Calu3 (cell line): ENCODE data around the gene TCEA2. TPM values are rescaled to one million over a fixed set of nuclear protein-coding genes. Genes with fewer than 3 reads are reported as not detected.

Experiments
- BruUV-seq: library from RNA; stranded (reverse); fragments of 400-500 nt; replicated peaks from 2 replicates; lab custom pipeline; 2021; lab: Mats Ljungman, UMichigan
- CTCF ChIA-PET: fragments of 300-600 bp; sonication (Branson Sonifier 250); formaldehyde crosslinking; loops from one replicate; lab custom pipeline; 2022; ENCODE audit warnings: antibody characterized with exemption; lab: Charles Lee
- DNase-seq: peaks from one replicate; pipeline ENCODE4 v3.0.0; 2022
- H3K27ac Mint-ChIP-seq: one replicate; pipeline ENCODE4 v1.8.0; 2022; ENCODE audit warnings: mixed read lengths; ENCODE audit not compliant: unreplicated experiment
- H3K27me3 Mint-ChIP-seq: one replicate; pipeline ENCODE4 v1.8.0; 2022; ENCODE audit warnings: mixed read lengths; ENCODE audit not compliant: unreplicated experiment
- H3K36me3 Mint-ChIP-seq: one replicate; pipeline ENCODE4 v1.8.0; 2022; ENCODE audit warnings: mild to moderate bottlenecking, moderate library complexity, mixed read lengths; ENCODE audit not compliant: insufficient read depth, unreplicated experiment
- H3K4me1 Mint-ChIP-seq: one replicate; pipeline ENCODE4 v1.8.0; 2022; ENCODE audit warnings: mild to moderate bottlenecking, low read depth, mixed read lengths; ENCODE audit not compliant: unreplicated experiment
- H3K4me3 Mint-ChIP-seq: one replicate; pipeline ENCODE4 v1.8.0; 2022; ENCODE audit warnings: mild to moderate bottlenecking, low read depth, moderate library complexity, mixed read lengths; ENCODE audit not compliant: unreplicated experiment
- H3K9me3 Mint-ChIP-seq: one replicate; pipeline ENCODE4 v1.8.0; 2022; ENCODE audit warnings: low read depth, mixed read lengths; ENCODE audit not compliant: unreplicated experiment
- CTCF ChIP-seq: fragments of 200-600 bp; IDR thresholded peaks from one replicate; pipeline ENCODE4 v1.8.0; 2022; ENCODE audit warnings: antibody characterized with exemption; ENCODE audit not compliant: unreplicated experiment
- intact Hi-C: fragments of 100-400 bp; cut with micrococcal nuclease; formaldehyde crosslinking; loops from one replicate; pipeline ENCODE4 v1.10.0; 2022; ENCODE audit not compliant: unreplicated experiment
- total RNA-seq: library from RNA; stranded (reverse); gene quantifications from 2 replicates; pipeline ENCODE4 v1.2.3, GENCODE V29; 2022

Gene TCEA2
- total RNA-seq, 1 experiment from 2014 or later = 39.9 TPM

GRCh38 chr20:64110411-64111068 is 47.5 kb downstream of the TCEA2 start:
- CTCF ChIA-PET = interaction anchor here (0.6 kb wide), 1 partner anchor 504 kb away, joined by 5 read pairs; no protein-coding TSS in a partner anchor
- Mint-ChIP-seq H3K4me1 (no peaks in the 10 kb centered on the region), H3K27ac (no peak overlapping the region), H3K9me3 (no peaks in the 10 kb centered on the region), H3K4me3 (no peak overlapping the region), H3K27me3 (peaks cover 94% of the 10 kb centered on the region), H3K36me3 (peaks cover 5% of the 10 kb centered on the region)
- intact Hi-C loops = no loop called here
- BruUV-seq = no TSS peak
- no peak for DNase-seq
- TF ChIP-seq CTCF = no peak

GRCh38 chr20:64111841-64112641 is 49.0 kb downstream of the TCEA2 start:
- no peaks in the 10 kb centered on the region for H3K9me3 Mint-ChIP-seq
- TF ChIP-seq CTCF = no peak
- intact Hi-C loops = no loop called here
- CTCF ChIA-PET = interaction anchor here (0.5 kb wide), 1 partner anchor 67 kb away, joined by 3 read pairs; no protein-coding TSS in a partner anchor
- no peak overlapping the region for H3K4me3 Mint-ChIP-seq
- no peaks in the 10 kb centered on the region for H3K36me3 Mint-ChIP-seq
- no peaks in the 10 kb centered on the region for H3K4me1 Mint-ChIP-seq
- peak; percentile 7 for DNase-seq
- H3K27ac Mint-ChIP-seq = no peak overlapping the region
- H3K27me3 Mint-ChIP-seq = peaks cover 94% of the 10 kb centered on the region
- no TSS peak for BruUV-seq

- CTCF ChIA-PET = no interaction called here
- BruUV-seq = no TSS peak
- no peaks in the 10 kb centered on the region for H3K9me3 Mint-ChIP-seq
- intact Hi-C loops = no loop called here
- no peak for TF ChIP-seq CTCF
- H3K36me3 Mint-ChIP-seq = no peaks in the 10 kb centered on the region
- H3K4me1 Mint-ChIP-seq = no peaks in the 10 kb centered on the region
- DNase-seq = no peak
- no peak overlapping the region for H3K4me3 Mint-ChIP-seq
- H3K27ac Mint-ChIP-seq = no peak overlapping the region
- peaks cover 88% of the 10 kb centered on the region for H3K27me3 Mint-ChIP-seq
Measured at GRCh38 chr20:64112691-64113443, 49.9 kb downstream of the TCEA2 start.

GRCh38 chr20:64113444-64113775 is 50.4 kb downstream of the TCEA2 start:
- Mint-ChIP-seq H3K36me3 (no peaks in the 10 kb centered on the region), H3K4me3 (no peak overlapping the region), H3K9me3 (no peaks in the 10 kb centered on the region), H3K27me3 (peaks cover 82% of the 10 kb centered on the region), H3K27ac (no peak overlapping the region), H3K4me1 (no peaks in the 10 kb centered on the region)
- DNase-seq = no peak
- intact Hi-C loops = no loop called here
- CTCF ChIA-PET = no interaction called here
- no peak for TF ChIP-seq CTCF
- no TSS peak for BruUV-seq
